NT2/D1 (cell line): ENCODE results near the gene NISCH.

Experiments used
- DNase-seq: peaks from one replicate; pipeline ENCODE4 v3.0.0-alpha.2; 2011; ENCODE audit warnings: low read depth, low spot score
- H3K27me3 ChIP-seq: 2 replicates; pipeline ENCODE4 v1.6.0; 2011; ENCODE audit warnings: mild to moderate bottlenecking; ENCODE audit not compliant: insufficient read length, insufficient read depth
- H3K36me3 ChIP-seq: 2 replicates; pipeline ENCODE4 v1.6.1; 2011; ENCODE audit warnings: mild to moderate bottlenecking, low read length, mixed read lengths; ENCODE audit not compliant: insufficient read depth, insufficient read length
- H3K4me1 ChIP-seq: 2 replicates; pipeline ENCODE4 v1.5.1; 2011; ENCODE audit not compliant: insufficient read depth, insufficient read length
- H3K4me3 ChIP-seq: 2 replicates; pipeline ENCODE4 v1.5.1; 2011; ENCODE audit warnings: low read depth; ENCODE audit not compliant: insufficient read length
- H3K9ac ChIP-seq: 2 replicates; pipeline ENCODE4 v1.6.0; 2011; ENCODE audit warnings: low read depth; ENCODE audit not compliant: insufficient read length
- H3K9me3 ChIP-seq: 2 replicates; pipeline ENCODE4 v1.5.1; 2011; ENCODE audit warnings: mild to moderate bottlenecking, low read length; ENCODE audit not compliant: insufficient read depth
- SUZ12 ChIP-seq: IDR thresholded peaks from 2 replicates; pipeline ENCODE4 v1.6.1; 2011; ENCODE audit not compliant: insufficient read length, insufficient read depth; ENCODE audit errors: extremely low read depth
- YY1 ChIP-seq: IDR thresholded peaks from 2 replicates; pipeline ENCODE4 v1.6.1; 2011; ENCODE audit not compliant: insufficient read length, insufficient read depth
- ZNF274 ChIP-seq: IDR thresholded peaks from 2 replicates; pipeline ENCODE4 v1.6.1; 2011; ENCODE audit warnings: mild to moderate bottlenecking, low read depth, low read length

The NISCH gene

DNA sequence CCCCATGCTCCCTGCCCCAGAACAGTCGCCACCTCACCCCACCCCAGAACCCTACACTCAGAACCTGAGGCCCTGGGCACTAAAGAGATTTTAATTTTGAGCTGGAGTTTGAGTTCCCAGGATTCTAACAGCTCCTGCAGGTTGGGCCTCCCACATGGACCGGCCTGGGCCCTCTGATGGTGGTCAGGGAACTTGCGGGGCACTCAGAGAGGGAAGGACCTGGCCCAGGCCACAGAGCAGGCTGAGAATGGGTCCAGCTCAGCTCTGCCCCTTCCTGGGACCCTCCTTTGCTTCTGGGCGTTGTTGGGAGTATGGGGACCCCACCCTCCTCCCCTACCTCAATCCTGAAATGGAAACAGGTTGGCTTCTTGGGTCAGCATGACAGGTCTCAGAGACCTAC lies 9.4 kb upstream of the NISCH start:
- peaks cover 5% of the 10 kb centered on the region for H3K36me3 ChIP-seq
- no peaks in the 10 kb centered on the region for H3K9me3 ChIP-seq
- TF ChIP-seq ZNF274 (no peak), YY1 (no peak), SUZ12 (no peak)
- H3K27me3 ChIP-seq: peaks cover 14% of the 10 kb centered on the region
- no peak overlapping the region for H3K9ac ChIP-seq
- no peak for DNase-seq
- H3K4me1 ChIP-seq: peaks cover 33% of the 10 kb centered on the region
- H3K4me3 ChIP-seq: no peak overlapping the region

DNA sequence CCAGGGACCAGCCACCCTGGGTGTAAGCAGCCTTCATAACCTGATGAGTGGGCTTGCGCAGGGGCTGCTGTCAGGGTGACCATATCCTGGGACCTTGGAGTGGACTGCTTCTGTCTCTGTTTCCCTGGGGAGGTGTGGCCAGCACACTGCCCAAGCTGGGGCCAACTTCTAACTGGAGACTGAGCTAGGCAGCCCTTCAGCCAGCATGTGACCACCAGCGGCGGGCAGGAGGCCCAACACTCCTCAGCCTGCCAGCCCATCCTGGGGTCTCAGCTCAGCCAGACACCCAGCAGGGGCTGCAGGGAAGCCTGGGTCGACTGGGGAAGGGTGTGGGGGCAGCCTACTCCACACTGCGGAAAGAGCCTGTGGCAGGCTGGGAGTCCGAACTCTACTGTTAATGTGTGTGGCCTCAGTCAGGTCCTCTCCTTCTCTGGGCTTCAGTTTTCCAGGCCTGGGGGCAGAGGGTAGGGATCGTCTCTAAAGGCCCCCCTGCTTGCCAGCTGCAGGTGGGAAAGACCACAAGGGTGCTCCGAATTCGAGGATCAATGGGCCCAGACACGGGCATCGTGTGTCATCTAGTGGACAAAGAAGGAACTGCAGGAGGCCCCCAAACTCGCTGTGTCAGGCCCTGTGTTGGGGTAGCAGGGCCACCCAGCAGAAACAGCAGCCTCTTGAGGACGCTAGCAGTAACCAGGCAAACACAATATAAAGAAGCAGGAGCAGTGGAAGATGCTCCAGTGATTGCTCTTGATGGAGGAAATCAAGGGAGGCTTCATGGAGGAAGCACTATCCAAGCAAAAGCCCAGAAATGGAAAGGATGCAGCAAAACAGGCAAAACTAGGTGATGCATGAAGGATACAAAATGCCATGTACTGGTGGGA lies 8.5 kb upstream of the NISCH start:
- Histone ChIP-seq H3K4me1 (peaks cover 39% of the 10 kb centered on the region), H3K9ac (peak overlapping the region; percentile 45), H3K36me3 (peaks cover 12% of the 10 kb centered on the region), H3K4me3 (no peak overlapping the region), H3K27me3 (peaks cover 14% of the 10 kb centered on the region), H3K9me3 (no peaks in the 10 kb centered on the region)
- peak; percentile 60 for DNase-seq
- TF ChIP-seq SUZ12: no peak
- no peak for TF ChIP-seq ZNF274
- no peak for TF ChIP-seq YY1

DNA sequence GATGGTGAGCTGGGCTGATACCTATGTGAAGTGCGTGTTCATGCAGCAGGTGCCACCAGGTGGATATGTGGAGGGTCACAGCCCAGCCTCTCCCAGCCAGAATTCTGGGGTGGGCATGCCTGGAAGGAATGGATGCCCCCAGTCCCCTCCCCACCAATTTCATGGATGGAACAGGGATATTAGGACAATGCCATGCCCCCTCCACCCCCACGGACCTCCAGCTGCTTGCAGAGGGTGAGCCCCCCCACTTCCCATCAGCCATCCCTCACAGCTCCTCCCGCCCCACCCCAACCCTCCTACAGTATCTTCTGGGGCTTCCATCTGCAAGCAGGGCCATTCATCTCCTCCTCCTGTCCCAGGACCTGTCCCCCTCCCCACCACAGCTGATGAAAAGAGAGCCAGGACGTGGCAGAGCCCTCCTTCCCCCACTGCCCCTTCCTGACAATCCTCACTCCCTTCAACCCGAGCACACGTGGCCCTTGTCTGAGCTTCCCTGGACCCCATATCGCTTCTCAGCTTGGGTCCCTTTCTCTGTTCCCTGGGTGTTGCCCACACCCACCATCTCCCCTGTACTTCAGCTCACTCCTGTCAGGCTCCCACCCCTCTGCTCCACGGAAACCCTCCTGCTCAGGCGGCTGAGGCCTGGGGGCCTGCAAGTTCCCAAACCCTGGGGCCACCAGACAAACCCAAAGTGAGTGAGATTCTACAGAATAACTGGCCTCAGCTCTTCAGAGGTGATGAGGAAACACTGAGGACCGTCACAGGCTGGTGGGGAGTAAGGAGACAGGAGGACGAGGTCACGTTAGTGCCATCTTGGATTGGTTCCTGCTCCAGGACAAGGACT lies 7.7 kb upstream of the NISCH start:
- peaks cover 14% of the 10 kb centered on the region for H3K27me3 ChIP-seq
- no peaks in the 10 kb centered on the region for H3K9me3 ChIP-seq
- peaks cover 14% of the 10 kb centered on the region for H3K36me3 ChIP-seq
- peaks cover 46% of the 10 kb centered on the region for H3K4me1 ChIP-seq
- TF ChIP-seq ZNF274 (no peak), SUZ12 (no peak), YY1 (no peak)
- no peak overlapping the region for H3K4me3 ChIP-seq
- no peak overlapping the region for H3K9ac ChIP-seq
- DNase-seq: no peak

DNA sequence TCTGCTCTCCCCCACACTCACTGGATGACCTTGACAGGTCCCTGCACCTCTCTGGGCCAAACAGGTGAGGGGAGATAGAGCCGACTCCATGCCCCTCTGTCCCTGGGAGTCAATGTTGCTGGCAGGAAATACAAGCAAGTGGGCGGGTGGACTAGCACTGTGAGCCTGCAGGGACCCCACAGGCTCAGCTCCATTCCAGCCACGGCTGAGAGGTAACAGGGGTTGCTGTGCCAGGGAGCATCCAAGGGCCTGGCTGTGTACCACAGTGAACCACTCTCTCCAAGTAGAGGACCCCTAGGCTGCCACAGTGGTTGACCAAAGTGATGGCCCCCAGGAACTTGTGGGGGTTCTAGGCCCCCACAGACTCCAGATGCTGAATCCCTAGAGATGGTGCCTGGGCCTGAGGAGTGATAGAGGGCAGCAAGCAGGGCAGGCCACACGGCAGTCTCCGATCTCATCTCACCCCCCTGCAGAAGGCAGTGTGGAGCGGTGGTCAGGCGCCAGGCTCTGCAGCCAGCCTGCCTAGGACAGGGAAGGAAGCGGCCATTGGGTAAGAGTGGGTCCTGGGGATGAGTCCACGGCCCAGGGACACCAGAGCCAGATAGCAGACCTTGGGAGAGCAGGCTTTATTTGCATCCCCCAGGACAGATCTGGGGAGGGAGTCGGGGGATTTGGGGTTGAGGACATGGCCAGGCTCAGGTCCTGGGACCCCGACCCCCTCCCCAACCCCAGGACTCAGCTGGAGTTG lies 4.7 kb upstream of the NISCH start:
- H3K4me3 ChIP-seq: no peak overlapping the region
- peak overlapping the region; percentile 46 for H3K9ac ChIP-seq
- peaks cover 11% of the 10 kb centered on the region for H3K27me3 ChIP-seq
- no peak for DNase-seq
- H3K36me3 ChIP-seq: peaks cover 14% of the 10 kb centered on the region
- H3K4me1 ChIP-seq: peaks cover 54% of the 10 kb centered on the region
- H3K9me3 ChIP-seq: no peaks in the 10 kb centered on the region
- no peak for TF ChIP-seq ZNF274
- TF ChIP-seq SUZ12: no peak

DNA sequence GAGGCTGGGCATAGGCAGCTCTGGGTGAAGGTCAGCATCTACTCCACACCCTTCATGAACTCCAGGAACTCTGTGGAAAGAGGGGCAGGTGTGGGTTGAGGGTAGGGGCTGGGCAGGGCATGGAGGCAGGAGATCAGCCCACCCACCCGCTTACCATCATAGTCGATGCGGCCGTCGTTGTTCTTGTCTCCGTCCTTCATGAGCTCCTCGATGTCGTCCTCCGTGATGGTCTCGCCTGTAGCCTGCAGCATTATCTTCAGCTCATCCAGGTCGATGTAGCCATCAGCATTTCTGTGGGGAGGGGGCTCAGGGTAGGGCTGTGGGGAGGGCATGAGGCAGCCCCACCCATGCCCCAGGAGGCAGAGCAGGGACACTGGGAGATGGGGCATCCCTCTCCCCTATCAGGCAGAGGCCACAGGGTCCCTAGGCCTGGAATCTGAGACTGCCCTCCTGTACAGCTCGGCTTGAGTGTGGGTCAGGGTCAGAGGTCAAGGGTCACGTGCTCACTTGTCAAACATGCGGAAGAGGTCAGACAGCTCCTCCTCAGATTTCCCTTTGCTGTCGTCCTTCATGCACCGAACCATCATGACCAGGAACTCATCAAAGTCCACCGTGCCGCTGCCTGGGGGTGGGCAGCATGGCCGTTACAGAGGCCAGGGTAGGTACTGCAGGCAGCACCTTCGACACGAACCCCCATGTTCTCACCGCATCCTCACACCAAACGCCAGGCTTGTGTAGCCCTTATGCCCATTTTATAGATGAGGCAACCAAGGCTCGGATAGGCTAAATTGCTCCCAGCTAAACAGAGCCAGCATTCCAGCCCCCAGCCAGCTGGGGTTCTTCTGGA lies 3.9 kb upstream of the NISCH start:
- H3K4me3 ChIP-seq: no peak overlapping the region
- no peak for TF ChIP-seq YY1
- H3K27me3 ChIP-seq: peaks cover 4% of the 10 kb centered on the region
- H3K36me3 ChIP-seq: peaks cover 14% of the 10 kb centered on the region
- no peaks in the 10 kb centered on the region for H3K9me3 ChIP-seq
- H3K9ac ChIP-seq: no peak overlapping the region
- H3K4me1 ChIP-seq: peaks cover 49% of the 10 kb centered on the region
- DNase-seq: no peak

DNA sequence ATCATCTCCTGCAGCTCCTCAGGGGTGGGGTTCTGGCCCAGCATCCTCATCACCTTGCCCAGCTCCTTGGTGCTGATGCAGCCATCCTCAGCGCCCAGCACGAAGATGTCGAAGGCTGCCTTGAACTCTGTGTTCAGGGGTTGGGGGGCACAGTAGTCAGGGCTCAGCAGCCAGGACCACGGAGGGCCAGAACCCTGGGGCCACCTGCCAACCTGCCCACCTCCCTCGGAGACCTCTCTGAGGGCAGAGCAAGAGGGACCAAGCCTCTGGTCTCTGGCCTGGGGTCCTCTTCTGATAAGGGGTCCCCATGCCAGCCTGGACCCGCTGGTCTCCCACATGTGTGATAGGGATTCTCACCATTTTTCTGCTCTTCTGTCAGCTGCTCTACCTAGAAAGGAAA lies 3.3 kb upstream of the NISCH start:
- Histone ChIP-seq H3K27me3 (no peaks in the 10 kb centered on the region), H3K36me3 (peaks cover 19% of the 10 kb centered on the region), H3K9me3 (no peaks in the 10 kb centered on the region), H3K4me3 (no peak overlapping the region), H3K9ac (no peak overlapping the region), H3K4me1 (peaks cover 46% of the 10 kb centered on the region)
- no peak for TF ChIP-seq YY1
- TF ChIP-seq ZNF274: no peak
- no peak for TF ChIP-seq SUZ12
- no peak for DNase-seq
